ENCODE measurements around the gene UBAC1. TPM values are rescaled to one million over a fixed set of nuclear protein-coding genes. Genes with fewer than 3 reads are reported as not detected.

The UBAC1 gene
- total RNA-seq, 2 experiments from 2014 or later: 16.4 to 19.6 TPM

- H3K36me3 Mint-ChIP-seq (ENCODE audit: low read depth): no peaks in the 10 kb centered on the region
- CTCF ChIA-PET: no interaction called here
- H3K4me3 Mint-ChIP-seq: no peak overlapping the region
- no peak overlapping the region for H3K27ac Mint-ChIP-seq
- H3K4me1 Mint-ChIP-seq (ENCODE audit: low read depth): no peaks in the 10 kb centered on the region
- no peak for TF ChIP-seq CTCF (IDR thresholded peaks at IDR 0.05)
- H3K36me3 ChIP-seq (ENCODE audit: insufficient read depth, low read length): no peaks in the 10 kb centered on the region
- ATAC-seq (ENCODE audit: poor library complexity) (no peak), DNase-seq (no peak)
- H3K4me3 ChIP-seq (ENCODE audit: low read length): no peak overlapping the region
- no peaks in the 10 kb centered on the region for H3K27me3 ChIP-seq (ENCODE audit: control insufficient read depth in 1 of 2, insufficient read depth in 2 of 2, low read length in 2 of 2)
- no peaks in the 10 kb centered on the region for H3K27me3 Mint-ChIP-seq
- POLR2A ChIA-PET: no interaction called here
- H3K27ac ChIP-seq (ENCODE audit: low read depth in 1 of 2, low read length in 2 of 2): no peak overlapping the region
- intact Hi-C loops (cut with DNase I, micrococcal nuclease): no loop called here
- no peaks in the 10 kb centered on the region for H3K9me3 ChIP-seq (ENCODE audit: control insufficient read depth in 1 of 2, insufficient read depth in 1 of 2, low read length in 2 of 2)
- no peaks in the 10 kb centered on the region for H3K9me3 Mint-ChIP-seq
- H3K4me1 ChIP-seq (ENCODE audit: insufficient read depth, low read length): no peaks in the 10 kb centered on the region
Measured at GRCh38 chr9:136002215-136002614, 41.0 kb upstream of the UBAC1 start.

- TF ChIP-seq CTCF (IDR thresholded peaks at IDR 0.05): no peak
- Histone ChIP-seq H3K36me3 (ENCODE audit: insufficient read depth, low read length) (no peaks in the 10 kb centered on the region), H3K4me1 (ENCODE audit: insufficient read depth, low read length) (no peaks in the 10 kb centered on the region), H3K4me3 (ENCODE audit: low read length) (no peak overlapping the region), H3K9me3 (ENCODE audit: control insufficient read depth in 1 of 2, insufficient read depth in 1 of 2, low read length in 2 of 2) (no peaks in the 10 kb centered on the region), H3K27ac (ENCODE audit: low read depth in 1 of 2, low read length in 2 of 2) (no peak overlapping the region), H3K27me3 (ENCODE audit: control insufficient read depth in 1 of 2, insufficient read depth in 2 of 2, low read length in 2 of 2) (no peaks in the 10 kb centered on the region)
- CTCF ChIA-PET: no interaction called here
- ATAC-seq (ENCODE audit: poor library complexity): no peak
- Mint-ChIP-seq H3K27me3 (no peaks in the 10 kb centered on the region), H3K4me1 (ENCODE audit: low read depth) (no peaks in the 10 kb centered on the region), H3K9me3 (no peaks in the 10 kb centered on the region), H3K27ac (no peak overlapping the region), H3K4me3 (no peak overlapping the region), H3K36me3 (ENCODE audit: low read depth) (no peaks in the 10 kb centered on the region)
- POLR2A ChIA-PET: no interaction called here
- no peak for DNase-seq
- intact Hi-C loops (cut with DNase I, micrococcal nuclease): no loop called here
Measured at GRCh38 chr9:136001231-136001630, 40.1 kb upstream of the UBAC1 start.

- no peak overlapping the region for H3K27ac ChIP-seq (ENCODE audit: low read depth in 1 of 2, low read length in 2 of 2)
- H3K4me1 Mint-ChIP-seq (ENCODE audit: low read depth): no peaks in the 10 kb centered on the region
- TF ChIP-seq CTCF (IDR thresholded peaks at IDR 0.05): no peak
- ATAC-seq (ENCODE audit: poor library complexity): no peak
- no peaks in the 10 kb centered on the region for H3K27me3 ChIP-seq (ENCODE audit: control insufficient read depth in 1 of 2, insufficient read depth in 2 of 2, low read length in 2 of 2)
- H3K27ac Mint-ChIP-seq: no peak overlapping the region
- no peak overlapping the region for H3K4me3 Mint-ChIP-seq
- intact Hi-C loops (cut with DNase I, micrococcal nuclease): no loop called here
- no peaks in the 10 kb centered on the region for H3K9me3 Mint-ChIP-seq
- POLR2A ChIA-PET: no interaction called here
- CTCF ChIA-PET: no interaction called here
- no peak overlapping the region for H3K4me3 ChIP-seq (ENCODE audit: low read length)
- H3K27me3 Mint-ChIP-seq: no peaks in the 10 kb centered on the region
- no peaks in the 10 kb centered on the region for H3K36me3 Mint-ChIP-seq (ENCODE audit: low read depth)
- no peaks in the 10 kb centered on the region for H3K36me3 ChIP-seq (ENCODE audit: insufficient read depth, low read length)
- no peaks in the 10 kb centered on the region for H3K9me3 ChIP-seq (ENCODE audit: control insufficient read depth in 1 of 2, insufficient read depth in 1 of 2, low read length in 2 of 2)
- DNase-seq: no peak
- H3K4me1 ChIP-seq (ENCODE audit: insufficient read depth, low read length): peaks cover 4% of the 10 kb centered on the region
Measured at GRCh38 chr9:135998410-135999071, 37.4 kb upstream of the UBAC1 start.
